HG03354 (cell line): ENCODE measurements around the gene PMM1.
"Not testable (repeated sequence)": the region's sequence is repeated elsewhere in the genome, so short reads cannot be mapped to it uniquely, and the experiment has no call there.

Experiments
- ATAC-seq: cut with Tn5 transposase; IDR thresholded peaks from one replicate; pipeline ENCODE4 v1.9.1; 2021; ENCODE audit warnings: mild to moderate bottlenecking; ENCODE audit not compliant: unreplicated experiment, poor library complexity, severe bottlenecking

Gene PMM1

DNA sequence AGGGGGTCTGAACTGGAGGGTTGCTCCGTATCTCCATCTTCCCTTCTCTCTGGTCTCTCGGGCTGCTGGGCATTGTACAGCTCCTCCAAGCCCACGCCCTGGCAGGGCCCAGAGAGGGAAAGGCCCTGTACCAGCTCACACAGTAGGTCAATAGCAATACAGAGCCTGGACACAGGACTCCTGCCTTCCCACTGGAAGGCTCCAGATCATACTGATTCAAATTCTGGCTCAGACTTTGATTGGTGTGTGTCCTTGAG lies 22.2 kb downstream of the PMM1 start:
- no peak for ATAC-seq

DNA sequence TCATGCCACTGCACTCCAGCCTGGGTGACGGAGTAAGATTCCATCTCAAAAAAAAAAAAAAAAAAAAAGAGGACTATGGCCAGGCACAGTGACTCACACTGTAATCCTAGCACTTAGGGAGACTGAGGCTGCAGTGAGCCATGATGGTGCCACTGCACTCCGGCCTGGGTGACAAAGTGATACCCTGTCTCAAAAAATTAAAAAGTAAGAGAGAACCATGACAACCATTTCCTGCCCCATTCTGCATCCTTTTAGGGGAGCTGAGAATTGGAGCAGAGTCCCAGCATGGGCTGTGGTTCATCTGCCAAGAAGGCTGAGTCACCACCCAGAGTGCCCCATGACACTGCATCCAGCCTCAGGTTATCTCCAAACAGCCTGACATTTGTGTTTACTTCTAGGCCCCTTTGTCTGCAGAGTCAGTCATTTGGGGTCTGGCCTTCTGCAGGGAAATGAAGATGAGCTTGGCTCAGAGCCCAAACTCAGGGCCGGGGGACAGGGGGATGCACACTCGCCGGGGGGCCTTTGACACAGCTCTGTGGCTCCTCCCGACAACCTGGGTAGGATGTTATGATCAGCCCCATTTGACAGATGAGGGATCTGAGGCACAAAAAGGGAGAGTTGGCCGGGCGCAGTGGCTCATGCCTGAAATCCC lies 24.1 kb downstream of the PMM1 start:
- no peak for ATAC-seq

DNA sequence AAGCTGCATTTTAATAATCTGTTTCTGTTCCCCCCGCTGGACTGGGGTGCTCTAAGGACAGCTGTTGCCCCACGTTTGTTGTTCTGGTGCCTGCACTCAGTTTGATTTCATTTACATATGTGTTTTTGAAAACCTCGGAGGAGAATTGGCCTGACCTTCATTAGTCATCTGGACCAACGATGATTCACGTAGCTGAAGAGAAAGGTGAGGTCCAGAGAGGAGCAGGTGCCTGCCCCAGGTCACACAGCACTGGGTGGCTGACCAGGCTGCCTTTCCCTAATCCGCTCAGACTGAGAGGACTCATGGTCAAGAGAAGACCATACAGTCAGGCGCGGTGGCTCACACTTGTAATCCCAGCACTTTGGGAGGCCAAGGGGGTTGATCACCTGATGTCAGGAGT lies 25.1 kb downstream of the PMM1 start:
- no peak for ATAC-seq

DNA sequence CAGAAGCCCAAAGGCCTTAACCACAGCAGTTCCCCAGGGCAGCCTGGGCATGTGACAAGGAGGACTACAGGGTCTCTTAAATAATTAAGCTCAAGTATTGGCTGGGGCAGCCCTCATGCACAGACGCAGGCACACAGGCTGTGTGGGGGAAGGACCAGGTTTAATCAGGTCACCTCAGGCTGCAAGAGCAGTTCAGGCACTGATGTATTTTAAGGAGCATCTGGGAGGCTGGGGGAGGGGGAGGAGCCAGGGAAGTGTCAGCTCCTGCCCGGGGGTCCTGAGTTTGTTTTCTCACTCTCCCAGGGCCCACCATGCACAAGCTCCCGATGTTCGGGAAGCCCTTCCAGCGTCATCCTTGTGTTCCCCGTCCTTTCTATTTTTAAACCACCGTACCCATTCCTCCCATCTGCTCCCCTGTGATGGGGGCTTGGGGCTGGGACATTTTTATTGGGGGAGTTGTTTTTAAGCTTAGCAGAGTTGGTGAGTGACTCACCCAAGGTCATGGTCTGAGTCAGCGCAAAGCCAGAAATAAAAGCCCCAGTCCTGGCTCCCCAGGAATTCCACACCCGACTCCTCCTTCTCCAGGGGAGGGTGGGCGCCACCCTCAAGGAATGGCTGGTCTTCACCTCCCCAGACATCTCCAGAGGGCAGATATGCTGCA lies 26.5 kb downstream of the PMM1 start:
- ATAC-seq: no peak

DNA sequence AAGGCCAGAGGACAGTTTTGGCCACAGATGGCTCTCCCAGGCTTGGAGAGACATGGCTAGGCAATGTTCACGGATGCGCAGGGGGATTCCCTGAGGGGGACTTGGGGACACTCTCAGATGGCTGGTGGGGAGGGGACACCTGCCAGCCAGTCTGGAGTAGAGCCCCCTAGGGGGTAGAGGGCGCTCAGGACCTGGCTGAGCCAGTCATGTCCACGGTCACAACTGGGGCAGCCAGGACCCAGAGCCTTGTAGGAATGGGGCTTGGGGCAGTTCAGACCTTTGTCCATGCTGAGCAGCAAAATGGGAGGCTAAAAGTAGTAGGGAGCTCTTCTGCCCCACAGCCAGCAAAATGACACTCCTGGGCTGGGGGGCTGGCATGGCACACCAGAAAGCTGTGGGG lies 27.2 kb downstream of the PMM1 start:
- ATAC-seq: no peak

DNA sequence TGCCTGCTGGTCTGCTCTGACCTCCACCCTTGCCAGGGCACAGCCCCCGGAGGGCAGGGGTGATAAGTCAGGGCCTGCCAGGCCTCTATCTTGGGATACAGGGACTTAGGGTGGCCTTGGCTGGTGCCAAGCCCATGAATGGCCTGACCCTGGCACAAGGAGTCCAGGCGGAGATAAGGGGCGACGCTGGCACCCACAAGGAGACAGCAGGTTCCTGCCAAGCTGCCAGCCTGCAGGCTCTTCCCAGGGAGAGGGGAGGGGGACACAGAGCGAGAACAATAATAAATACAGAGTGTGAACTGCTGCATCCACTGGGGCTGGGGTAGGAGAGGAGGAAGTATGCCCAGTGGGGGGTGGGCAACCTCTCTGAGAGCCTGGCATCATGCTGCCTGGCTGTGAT lies 27.9 kb downstream of the PMM1 start:
- no peak for ATAC-seq

DNA sequence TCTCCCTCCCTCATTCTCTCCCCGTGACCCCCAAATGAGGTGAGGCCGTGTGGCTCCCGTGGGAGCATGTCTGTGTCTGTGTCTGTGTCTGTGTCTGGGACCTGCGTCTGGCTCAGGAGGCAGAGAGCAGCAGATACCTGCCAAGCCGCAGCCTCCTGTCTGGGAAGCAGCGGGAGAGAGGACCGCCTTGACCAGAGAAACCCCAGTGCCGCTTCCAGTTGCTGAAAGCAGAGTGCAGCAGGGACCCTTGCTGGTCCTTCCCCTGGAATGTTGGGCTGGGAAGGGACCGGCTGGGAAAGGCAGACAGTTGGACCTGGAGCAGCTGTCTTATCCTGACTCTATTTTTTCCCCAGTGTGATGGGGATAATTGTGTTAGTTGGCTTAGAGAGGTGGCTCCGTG lies 28.3 kb downstream of the PMM1 start:
- ATAC-seq: no peak

DNA sequence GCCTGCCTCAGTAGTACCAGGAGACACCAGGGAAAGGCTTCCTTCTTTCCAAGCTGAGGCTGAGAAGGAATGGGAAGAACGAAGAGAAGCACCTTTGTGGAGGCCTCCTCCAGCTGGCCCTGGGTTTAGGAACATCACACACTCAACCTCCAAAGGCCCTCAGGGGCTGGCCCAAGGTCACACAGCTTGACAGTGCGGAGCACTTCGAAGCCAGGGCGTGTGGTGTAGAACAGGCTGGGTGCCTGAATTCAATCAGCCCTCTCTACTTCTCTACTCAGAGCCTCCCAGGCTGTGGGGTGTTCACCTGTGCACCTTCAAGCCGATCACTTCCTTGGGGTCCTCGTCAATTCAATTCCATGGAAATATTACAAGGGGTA lies 29.6 kb downstream of the PMM1 start:
- no peak for ATAC-seq

DNA sequence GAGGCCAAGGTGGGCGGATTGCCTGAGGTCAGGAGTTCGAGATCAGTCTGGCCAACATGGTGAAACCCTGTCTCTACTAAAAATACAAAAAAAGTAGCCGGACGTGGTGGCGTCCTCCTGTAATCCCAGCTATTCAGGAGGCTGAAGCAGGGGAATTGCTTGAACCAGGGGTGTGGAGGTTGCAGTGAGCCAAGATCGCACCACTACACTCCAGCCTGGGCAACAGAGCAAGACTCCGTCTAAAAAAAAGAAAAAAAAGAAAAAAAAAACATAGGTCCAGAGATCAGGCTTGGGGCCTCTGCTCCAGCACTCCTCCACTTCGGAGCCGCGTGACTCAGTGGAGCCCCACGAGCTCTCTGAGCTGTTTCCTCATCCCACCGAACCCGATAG lies 31.4 kb downstream of the PMM1 start:
- not testable (repeated sequence) for ATAC-seq

DNA sequence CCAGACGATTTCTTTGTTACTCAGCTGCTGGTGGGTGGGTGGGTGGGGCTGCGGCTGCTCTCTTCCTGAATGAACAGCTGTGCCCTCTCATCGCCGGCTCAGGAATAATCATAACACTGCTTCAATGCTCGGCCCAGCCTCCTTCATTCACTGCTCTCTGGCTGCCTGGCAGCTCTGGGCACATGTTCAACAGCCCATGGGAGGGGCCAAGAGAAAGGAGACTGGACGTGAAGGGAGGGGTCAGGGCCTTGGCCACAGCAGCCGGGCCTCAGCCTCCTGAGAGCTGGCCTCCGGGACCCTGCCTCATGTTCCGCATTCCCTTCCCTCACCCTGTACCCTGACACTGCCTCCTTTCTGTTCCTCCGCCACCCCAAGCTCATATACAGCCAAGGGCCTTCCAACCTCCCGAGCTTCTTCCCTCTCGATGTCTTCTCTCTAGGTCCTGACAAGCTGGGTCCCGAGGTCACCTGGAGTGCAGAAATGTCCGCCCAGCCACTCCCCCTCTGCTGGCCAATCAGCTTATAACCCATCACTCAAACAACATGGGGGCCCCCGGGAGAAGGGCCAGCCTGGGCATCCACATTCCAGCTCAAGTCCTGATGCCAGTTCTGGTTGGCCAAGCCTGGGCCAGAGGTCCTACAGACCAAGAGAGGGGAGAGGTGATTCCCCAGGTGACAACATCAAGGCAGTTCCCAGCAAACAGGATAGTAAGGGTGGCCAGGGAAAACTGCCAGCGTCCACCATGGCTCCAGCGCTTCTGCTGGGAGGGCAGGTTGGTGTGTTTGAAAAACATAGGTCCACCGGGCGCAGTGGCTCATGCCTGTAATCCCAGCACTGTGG lies 32.0 kb downstream of the PMM1 start:
- no peak for ATAC-seq

DNA sequence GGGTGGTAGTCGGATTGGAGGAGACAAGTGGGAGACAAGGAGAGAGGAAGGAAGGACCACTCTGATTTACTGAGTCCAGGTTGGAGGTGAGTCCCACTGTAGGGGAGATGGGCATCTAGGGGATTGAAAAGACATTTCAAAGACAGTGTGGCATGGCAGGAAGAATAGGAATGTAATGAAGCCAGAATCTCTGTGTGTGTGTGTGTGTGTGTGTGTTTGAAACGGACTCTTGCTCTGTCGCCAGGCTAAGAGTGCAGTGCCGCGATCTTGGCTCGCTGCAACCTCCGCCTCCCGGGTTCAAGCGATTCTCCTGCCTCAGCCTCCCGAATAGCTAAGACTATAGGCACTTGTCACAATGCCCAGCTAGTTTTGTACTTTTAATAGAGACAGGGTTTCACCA lies 33.1 kb downstream of the PMM1 start:
- no peak for ATAC-seq

DNA sequence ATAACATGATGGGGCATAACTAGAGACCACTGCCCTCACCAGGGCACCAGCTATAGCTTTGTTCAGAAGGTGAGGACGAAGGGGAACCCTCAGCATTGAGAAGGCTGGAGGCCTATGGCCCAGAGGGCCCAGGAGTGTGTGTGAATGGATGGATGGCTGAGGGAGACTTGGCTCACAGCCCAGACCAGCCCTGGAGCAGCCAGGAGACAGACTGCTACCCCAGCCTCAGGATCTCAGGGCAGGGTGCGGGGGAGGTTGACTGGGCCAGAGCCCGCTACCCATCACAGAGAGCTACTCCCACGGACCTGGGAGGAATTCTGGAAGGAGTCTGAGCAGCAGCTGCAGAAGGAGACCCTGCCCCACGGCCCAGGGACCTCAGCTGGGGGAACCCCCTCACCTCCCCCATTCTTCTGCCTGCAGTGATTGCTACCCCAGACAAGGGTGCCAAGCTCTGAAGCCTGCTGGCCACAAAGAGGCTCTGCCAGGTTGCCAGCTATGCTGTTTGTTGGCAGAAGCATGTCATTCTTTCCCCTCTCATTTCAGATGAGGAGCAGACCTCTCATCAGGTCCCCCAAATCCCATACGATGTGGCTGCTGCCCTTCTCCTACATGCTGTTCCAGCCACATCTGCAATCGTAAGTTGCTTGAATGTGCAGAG lies 34.2 kb downstream of the PMM1 start:
- no peak for ATAC-seq

DNA sequence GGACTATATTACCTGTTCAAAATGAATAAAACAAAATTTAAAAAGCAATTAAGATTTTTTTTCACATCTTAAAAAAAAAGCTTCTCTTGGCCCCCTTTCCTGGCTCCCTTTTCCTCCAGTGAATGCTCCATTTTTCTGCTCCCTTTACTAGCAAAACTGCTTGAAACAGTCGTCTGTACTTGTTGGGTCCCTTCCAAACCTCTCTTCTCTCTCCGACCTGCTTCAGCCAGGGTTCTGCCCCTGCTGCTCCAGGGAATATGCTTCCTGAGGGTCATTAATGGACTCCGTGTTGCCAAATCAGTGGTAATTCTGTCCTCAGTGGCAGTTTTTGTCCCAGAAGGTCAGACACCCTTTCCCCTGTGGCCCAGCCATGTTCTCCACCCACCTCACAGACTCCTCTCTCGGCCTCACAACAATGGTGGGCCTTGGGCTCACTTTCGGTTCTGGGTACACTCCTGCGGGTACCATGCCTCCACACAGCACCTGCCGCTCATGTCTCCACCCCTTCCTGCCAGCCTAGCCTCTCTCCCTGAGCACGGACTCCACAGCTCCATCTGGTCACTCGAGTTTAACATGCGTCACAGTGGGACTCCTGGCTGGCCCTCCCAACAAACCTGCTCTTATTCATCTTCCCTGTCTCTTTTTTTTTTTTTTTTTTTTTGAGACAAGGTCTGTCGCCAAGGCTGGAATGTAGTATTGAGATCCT lies 37.6 kb downstream of the PMM1 start:
- ATAC-seq: no peak

DNA sequence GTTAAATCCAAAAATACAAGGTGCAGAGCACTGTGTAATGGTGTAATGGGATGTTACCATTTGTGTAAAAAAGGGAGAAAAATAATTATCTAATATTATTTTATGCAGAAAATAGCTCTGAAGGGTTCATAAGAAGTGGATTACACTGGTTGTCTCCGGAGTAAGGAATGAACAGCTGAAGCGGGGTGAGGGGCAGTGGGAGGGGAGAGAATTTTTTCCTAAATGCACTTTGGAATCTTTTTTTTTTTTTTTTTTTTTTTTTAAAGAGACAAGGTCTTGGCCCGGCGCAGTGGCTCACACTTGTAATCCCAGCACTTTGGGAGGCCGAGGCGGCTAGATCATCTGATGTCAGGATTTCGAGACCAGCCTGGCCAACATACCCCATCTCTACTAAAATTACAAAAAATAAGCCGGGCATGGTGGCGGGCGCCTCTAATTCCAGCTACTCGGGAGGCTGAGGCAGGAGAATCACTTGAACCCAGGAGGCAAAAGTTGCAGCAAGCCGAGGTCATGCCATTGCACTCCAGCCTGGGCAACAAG lies 38.6 kb downstream of the PMM1 start:
- no peak for ATAC-seq

DNA sequence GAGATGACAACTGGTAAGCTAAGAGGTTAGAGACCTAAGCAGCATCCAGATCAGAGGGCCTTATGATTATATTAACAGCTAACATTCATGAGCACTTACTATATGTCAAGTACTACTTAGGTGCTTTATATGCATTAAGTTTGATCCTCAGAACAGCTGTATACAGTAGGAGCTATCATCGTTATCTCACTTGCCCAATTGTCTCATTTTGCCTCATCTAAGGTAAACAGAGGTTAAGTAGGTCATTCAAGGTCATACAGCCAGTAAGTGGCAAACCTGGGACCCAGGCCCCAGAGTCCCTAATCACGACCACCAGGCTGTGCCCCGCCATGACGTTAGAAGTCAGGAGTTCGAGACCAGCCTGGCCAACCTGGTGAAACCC lies 40.8 kb downstream of the PMM1 start:
- ATAC-seq: no peak

DNA sequence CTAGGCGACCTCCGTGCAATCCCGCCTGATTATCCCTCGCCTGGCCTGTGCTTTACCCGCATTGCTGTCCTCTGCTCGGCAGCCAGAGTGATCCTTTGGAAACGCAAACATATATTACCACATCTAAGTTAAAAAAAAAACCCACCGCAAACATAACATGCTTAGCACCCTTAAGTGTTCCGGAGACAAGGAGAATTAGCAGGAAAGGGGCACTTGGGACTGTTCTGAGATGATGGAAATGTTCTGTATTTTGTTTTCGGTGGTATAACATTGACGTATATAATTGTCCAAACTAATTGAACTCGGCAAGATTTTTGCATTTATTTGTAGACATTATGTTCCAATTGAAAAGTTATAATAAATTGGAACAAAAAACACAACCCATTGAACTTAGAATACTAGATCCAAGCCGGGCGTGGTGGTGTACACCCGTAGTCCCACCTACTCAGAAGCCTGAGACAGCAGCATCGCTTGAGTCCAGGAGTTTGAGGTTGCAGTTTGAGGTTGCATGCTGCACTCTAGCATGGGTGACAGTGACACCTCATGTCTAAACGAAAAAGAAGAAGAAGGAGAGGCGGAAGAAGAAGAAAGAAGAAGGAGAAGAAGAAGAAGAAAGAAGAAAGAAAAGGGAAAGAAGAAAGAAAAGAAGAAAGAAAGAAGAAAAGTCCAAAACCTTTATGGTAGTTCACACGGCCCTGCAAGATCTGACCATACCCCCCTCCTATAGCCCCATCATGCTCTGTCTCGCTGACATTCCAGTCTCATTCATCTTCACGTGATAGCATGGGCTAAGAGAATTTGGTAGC lies 44.8 kb downstream of the PMM1 start:
- ATAC-seq: no peak

DNA sequence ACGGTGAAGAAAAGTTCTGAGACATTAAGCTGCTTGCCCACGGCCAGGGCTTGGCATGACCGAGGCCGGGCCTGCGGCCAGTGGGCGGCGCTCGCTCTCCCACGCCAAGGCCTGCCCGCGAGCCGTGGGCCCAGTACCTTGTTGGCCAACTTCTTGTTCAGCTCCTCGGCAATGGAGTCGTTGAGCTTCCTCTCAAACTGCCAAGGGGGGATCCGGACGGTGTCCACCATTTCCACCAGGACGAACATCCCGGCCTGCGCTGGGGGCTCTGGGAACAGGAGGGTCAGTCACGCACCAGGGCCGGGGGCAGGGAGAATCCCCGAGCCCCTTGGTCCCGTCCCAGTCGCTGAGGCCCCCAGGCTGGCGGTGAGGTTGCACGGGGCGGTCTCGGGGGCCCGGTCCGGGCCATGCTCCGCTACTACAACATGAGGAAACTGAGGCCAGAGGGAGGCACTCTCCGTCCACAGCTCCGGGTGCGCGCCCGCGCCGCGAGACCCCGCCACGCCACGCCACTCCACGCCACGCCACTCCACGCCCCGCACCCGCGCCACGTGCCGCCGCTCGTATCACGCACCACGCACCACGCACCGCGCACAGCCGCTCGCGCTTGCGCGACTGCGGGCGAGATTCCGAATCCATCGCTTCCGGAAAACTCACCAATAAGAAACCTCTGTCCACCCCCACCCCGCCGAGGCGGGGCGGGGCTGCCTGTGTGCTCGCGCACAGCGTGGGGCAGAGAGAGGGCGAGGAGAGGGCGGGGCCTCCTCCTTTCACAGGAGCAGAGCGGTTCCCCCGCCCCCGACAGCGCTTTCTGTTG lies 45.6 kb downstream of the PMM1 start, which contains the start of gene POLR3H:
TSS of gene POLR3H (minus strand) at position 617 of the 817 bp plus-strand sequence. CDS start at position 248, 369 bp downstream.
- peak; percentile 89 for ATAC-seq

DNA sequence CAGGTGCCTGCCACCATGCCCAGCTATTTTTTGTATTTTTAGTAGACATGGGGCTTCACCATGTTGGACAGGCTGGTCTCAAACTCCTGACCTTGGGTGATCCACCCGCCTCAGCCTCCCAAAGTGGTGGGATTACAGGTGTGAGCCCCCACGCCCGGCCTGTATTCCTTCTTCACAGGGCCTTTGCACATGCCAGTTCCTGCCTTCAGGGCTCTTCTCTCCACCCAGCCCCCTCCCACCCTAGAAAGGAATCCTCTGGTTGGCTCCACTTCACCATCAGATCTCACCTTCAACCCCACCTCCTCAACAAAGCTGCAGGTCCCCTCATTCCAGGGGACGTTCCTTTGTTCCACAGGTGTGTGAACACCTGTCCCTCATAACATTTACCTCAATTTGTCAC lies 47.4 kb downstream of the PMM1 start:
- no peak for ATAC-seq
